HG02852 (cell line): ENCODE data around the gene PAK1IP1.
"Not testable (repeated sequence)": the region's sequence is repeated elsewhere in the genome, so short reads cannot be mapped to it uniquely, and the experiment has no call there.

ENCODE experiments used
- ATAC-seq: cut with Tn5 transposase; IDR thresholded peaks from one replicate; pipeline ENCODE4 v1.9.1; 2021; ENCODE audit warnings: mild to moderate bottlenecking, moderate library complexity; ENCODE audit not compliant: unreplicated experiment

Gene PAK1IP1

DNA sequence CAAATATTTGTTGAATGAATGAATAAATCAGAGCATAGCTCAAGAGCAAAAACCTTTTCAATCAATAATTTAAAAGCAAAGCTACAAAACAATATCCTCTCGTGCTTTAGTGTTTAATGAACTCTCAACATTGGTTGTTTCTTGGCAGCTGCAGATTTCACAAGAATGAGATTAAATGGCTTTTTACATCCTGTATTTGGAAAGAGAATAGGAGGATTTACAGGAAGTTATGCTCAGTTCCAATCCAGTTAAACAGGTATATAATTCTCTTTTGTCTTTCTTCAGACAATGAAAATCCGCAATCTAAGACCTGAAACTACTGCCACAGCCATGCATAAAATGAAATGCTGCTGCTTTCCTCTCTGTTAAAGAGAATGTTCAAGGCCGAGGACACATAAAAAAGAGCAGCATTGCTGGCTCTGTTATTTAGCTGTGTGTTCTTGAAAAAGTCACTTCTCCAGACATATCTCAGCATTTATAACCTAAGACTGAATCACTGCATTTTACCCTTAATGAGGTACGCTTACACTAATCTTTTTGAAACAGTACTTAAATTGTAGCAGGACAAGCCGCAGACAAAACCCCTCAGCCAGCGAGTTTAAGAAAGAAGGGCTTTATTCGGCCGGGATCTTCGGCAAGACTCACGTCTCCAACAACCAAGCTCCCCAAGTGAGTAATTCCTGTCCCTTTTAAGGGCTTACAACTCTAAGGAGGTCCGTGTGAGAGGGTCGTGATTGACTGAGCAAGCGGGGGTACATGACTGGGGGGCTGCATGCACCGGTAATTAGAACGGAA, 3.9 kb upstream of the PAK1IP1 start:
- no peak for ATAC-seq

DNA sequence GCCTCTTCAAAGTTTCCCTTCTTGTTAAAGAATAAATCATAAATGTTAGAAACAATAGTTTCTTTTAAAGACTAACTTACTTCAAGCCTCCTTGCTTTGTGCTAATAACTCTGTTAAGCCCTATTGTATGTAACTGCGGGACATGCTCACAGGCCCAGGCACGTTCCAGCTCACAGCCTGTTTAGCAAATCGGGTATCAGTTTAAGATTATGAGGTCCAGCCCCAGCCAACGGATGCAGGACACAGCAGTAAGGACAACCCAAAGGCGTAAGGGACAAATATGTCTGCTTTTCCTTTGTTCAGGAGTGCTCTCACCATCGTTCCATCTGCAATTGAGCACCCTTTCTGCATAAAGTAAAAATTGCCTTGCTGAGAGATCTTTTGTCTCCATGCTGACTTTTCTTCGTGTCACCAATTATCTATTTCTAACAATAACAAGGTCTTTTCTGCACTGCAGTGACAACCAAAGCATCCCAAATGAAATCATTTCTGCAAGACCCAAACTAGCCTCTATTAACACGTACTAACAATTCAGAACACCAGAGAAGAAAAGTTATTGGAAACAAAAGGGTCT, 1.7 kb upstream of the PAK1IP1 start:
- ATAC-seq = no peak

- ATAC-seq = no peak
Observed at GRCh38 chr6:10695086-10695657, 400 bp downstream of the PAK1IP1 start.

GRCh38 chr6:10696655-10697054, 1.9 kb downstream of the PAK1IP1 start:
- ATAC-seq = no peak

DNA sequence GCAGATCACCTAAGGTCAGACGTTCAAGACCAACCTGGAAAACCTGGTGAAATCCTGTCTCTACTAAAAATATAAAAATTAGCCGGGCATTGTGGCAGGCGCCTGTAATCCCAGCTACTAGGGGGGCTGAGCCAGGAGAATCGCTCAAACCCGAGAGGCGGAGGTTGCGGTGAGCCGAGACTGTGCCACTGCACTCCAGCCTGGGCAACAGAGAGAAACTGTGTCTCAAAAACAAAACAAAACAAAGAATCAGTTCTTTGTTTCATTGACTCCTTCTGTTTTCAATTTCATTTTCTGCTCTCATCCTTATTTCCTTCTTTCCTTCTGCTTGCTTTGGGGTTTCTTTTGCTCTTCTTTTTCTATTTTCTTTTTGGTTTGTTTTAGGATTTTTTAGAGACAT, 19.2 kb downstream of the PAK1IP1 start:
- ATAC-seq = no peak

DNA sequence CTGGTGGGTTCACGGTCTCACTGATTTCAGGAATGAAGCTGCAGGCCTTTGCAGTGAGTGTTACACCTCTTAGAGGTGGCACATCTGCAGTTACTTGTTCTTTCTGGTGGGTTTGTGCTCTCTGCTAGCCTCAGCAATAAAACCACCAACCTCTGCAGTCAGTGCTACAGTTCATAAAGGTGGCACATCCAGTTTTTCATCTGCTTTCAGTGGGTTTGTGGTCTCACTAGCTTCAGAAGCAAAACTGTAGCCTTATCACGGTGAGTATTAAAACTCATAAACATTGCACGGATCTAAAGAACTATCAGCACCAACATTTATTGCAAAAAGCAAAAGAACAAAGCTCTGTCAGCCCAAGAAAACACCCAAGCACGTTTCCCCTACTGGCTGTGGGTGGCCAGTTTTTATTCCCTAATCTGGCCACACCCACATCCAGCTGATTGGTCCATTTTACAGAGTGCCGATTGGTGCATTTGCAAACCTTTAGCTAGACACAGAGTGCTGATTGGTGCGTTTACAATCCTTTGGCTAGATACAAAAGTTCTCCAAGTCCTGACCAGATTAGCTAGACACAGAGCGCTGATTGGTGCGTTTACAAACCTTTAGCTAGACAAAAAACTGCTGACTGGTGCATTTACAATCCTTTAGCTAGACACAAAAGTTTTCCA, 24.7 kb downstream of the PAK1IP1 start:
- no peak for ATAC-seq

DNA sequence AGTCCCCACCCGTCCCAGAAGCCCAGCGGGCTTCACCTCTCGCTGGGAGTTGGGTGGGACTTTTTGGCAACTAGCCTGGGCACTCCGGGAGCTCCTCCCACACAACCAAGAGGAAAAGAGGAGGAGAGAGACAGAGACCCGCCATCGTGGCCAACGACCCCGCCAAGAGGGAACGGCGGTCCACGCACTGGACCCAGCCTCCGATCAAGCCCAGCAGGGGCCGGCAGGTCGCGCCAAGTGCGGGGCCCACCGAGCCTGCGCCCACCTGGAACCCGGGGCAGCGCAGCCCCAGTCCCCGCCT, 25.1 kb downstream of the PAK1IP1 start:
- ATAC-seq = no peak

DNA sequence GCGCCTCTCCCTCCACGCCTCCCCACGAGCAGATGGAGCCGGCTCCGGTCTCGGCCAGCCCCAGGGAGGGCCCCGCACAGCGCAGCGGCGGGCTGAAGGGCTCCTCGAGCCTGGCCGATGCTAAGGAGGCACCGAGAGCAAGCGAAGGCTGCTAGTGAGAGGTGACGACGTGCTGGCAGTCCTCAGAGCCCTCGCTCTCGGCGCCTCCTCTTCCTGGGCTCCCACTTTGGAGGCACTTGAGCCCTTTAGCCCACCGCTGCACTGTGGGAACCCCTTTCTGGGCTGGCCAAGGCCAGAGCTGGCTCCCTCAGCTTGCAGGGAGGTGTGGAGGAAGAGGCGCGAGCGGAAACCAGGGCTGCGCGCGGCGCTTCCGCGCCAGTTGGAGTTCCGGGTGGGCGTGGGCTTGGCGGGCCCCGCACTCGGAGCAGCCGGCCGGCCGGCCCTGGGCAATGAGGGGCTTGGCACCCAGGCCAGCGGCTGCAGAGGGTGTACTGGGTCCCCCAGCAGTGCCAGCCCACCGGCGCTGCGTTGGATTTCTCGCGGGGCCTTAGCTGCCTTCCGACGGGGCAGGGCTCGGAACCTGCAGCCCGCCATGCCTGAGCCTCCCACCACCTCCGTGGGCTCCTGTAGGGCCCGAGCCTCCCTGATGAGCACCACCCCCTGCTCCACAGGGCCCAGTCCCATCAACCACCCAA, 25.6 kb downstream of the PAK1IP1 start:
- ATAC-seq = peak; percentile 34

GRCh38 chr6:10720960-10721849, 26.4 kb downstream of the PAK1IP1 start:
- not testable (repeated sequence) for ATAC-seq

- no peak for ATAC-seq
Observed at GRCh38 chr6:10721850-10722569, 27.2 kb downstream of the PAK1IP1 start.

DNA sequence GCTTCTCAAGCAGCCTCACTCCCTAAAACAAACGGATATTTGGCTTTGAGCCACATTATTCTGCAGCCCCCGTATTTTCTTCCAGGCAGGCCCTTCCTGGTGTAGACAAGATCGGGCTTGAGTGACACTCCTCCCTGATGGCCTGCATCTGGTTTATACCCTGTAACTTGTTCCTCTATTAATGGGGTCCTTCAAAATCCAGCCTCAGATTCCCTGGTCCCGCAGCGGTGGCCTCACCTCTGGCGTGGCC, 27.7 kb downstream of the PAK1IP1 start:
- ATAC-seq = no peak

- ATAC-seq = peak; percentile 95
Observed at GRCh38 chr6:10722820-10723566, 28.2 kb downstream of the PAK1IP1 start, which contains the start of gene TMEM14C. Gene TMEM14C, plus strand, starts transcription at chr6:10723070. Its CDS starts 1,544 bp downstream, at chr6:10724614.

DNA sequence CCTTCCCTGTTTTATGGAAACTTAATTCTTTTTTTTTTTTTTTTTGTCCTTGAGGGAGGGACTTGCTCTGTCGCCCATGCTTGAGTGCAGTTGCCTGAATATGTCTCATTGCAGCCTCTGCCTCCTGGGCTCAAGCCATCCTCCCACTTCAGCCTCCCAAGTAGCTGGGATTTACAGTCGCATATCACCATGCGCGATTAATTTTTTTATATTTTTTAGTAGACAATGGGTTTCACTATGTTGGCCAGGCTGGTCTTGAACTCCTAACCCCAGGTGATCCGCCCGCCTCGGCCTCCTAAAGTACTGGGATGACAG, 28.8 kb downstream of the PAK1IP1 start:
- ATAC-seq = no peak

DNA sequence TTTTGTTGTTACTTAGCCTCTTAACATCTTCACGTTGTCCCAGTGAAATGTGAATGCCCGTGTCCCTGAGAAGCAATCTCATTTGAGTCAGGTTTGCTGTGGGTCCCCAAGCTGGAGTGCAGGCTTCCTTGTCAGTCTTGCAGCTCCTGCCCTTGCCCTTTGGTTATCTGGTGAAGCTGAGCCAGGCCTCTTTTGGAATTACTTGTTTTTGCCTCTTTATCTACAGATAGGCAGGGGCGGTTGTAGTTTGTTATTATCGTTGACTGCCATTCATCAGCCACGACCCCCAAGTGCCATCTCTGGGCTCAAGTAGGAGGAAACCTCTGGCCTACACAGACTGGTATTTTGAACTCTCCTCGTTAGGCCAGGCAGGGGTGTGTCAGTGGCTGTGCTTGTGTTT, 30.3 kb downstream of the PAK1IP1 start:
- ATAC-seq = no peak

DNA sequence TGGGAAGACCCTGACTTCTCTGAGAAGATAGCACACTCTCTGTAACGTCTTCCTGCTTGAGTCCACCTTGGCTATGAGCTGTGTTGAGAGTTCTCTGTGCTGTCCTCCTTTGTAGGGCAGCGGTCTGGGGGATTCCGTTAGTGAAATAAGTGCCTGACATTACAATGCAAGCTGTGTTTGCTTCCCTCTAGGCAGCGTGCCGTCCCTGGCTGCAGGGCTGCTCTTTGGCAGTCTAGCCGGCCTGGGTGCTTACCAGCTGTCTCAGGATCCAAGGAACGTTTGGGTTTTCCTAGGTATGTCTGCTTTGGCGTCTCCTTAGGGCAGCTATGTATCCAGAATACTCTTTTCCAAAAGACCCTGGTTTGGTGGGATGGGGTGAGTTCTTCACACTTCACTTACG, 30.9 kb downstream of the PAK1IP1 start:
- ATAC-seq = no peak

GRCh38 chr6:10730254-10730653, 35.5 kb downstream of the PAK1IP1 start:
- ATAC-seq = no peak

GRCh38 chr6:10733151-10733715, 38.5 kb downstream of the PAK1IP1 start:
- no peak for ATAC-seq

DNA sequence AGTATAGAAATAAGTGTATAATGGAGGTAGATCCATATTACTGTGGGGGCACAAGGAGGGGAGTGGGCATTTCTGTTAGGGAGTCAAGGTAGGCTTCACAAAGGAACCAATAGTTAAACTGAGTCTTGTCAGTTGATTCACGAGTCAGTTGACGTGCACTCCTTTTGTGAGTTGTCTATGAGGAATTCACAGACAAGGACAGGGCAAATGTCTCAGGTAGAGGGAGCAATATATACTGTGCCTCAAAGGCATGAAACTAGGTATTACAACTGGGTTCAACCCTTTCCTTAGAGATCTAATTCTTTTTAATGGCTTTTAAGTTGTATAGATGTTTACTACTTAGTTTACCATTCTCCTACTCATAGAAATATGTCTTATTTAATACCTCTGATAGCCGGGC, 39.1 kb downstream of the PAK1IP1 start:
- no peak for ATAC-seq

GRCh38 chr6:10736731-10737130, 42.0 kb downstream of the PAK1IP1 start:
- ATAC-seq = no peak
